CD14-positive monocyte (primary cell): Measurements from ENCODE around the gene DUSP12. TPM values are rescaled to one million over a fixed set of nuclear protein-coding genes. Genes with fewer than 3 reads are reported as not detected.
A peak's percentile ranks its signal among the peaks of the same experiment; 100 is the strongest.

Experiments used
- DNase-seq, 3 donors: peaks; one replicate each; pipeline ENCODE4 v3.0.0-alpha.2; 2011 to 2022
- H2AFZ ChIP-seq: 2 replicates; pipeline ENCODE4 v1.6.0; 2012; ENCODE audit warnings: mild to moderate bottlenecking, low read depth, low read length, inconsistent platforms; ENCODE audit not compliant: insufficient read depth, poor library complexity, severe bottlenecking
- H3K27ac ChIP-seq, 2 donors: 1 replicate in 1 of 2; 2 replicates in 1 of 2; pipeline ENCODE4 v1.5.1; 2012 to 2013; ENCODE audit warnings: low read length in 2 of 2, control low read depth in 1 of 2, inconsistent platforms in 1 of 2, low read depth in 1 of 2, mild to moderate bottlenecking in 1 of 2
- H3K27me3 ChIP-seq, 2 donors: one replicate each; pipeline versions ENCODE4 v1.6.0 to v1.6.1; 2011 to 2013; ENCODE audit warnings: low read length in 2 of 2; ENCODE audit not compliant: control insufficient read depth in 2 of 2, insufficient read depth in 2 of 2
- H3K36me3 ChIP-seq, 2 donors: replicated peaks in 1 of 2; 1 replicate in 1 of 2; 2 replicates in 1 of 2; pipeline versions ENCODE4 v1.5.1 to v1.6.1; 2012 to 2013; ENCODE audit warnings: low read length in 2 of 2, control low read depth in 1 of 2, inconsistent platforms in 1 of 2, mild to moderate bottlenecking in 1 of 2; ENCODE audit not compliant: insufficient read depth in 2 of 2, control insufficient read depth in 1 of 2
- H3K4me1 ChIP-seq, 2 donors: 1 replicate in 1 of 2; 2 replicates in 1 of 2; pipeline versions ENCODE4 v1.5.1 to v1.6.1; 2012 to 2013; ENCODE audit warnings: low read length in 2 of 2, control low read depth in 1 of 2, inconsistent platforms in 1 of 2, mild to moderate bottlenecking in 1 of 2, moderate library complexity in 1 of 2; ENCODE audit not compliant: insufficient read depth in 2 of 2, control insufficient read depth in 1 of 2
- H3K4me2 ChIP-seq: replicated peaks from 2 replicates; pipeline ENCODE3; 2012; ENCODE audit warnings: low read length, moderate library complexity, mild to moderate bottlenecking; ENCODE audit not compliant: poor library complexity, severe bottlenecking; ENCODE audit errors: extremely low read depth
- H3K4me3 ChIP-seq, 3 experiments: fragments of 200-600 bp in 1 of 3; sonication (generic) in 1 of 3; replicated peaks in 1 of 3; 1 replicate in 2 of 3; 2 replicates in 1 of 3; pipeline ENCODE4 v1.5.1; 2011 to 2013; ENCODE audit warnings: low read length in 3 of 3, mild to moderate bottlenecking in 3 of 3, control low read depth in 2 of 3, low read depth in 2 of 3, inconsistent platforms in 1 of 3, moderate library complexity in 1 of 3
- H3K79me2 ChIP-seq: 2 replicates; pipeline ENCODE4 v1.6.0; 2012; ENCODE audit warnings: mild to moderate bottlenecking, control low read depth, inconsistent platforms, low read length, moderate library complexity; ENCODE audit not compliant: insufficient read depth
- H3K9ac ChIP-seq: 2 replicates; pipeline ENCODE4 v1.6.0; 2017; ENCODE audit warnings: low read length, mild to moderate bottlenecking; ENCODE audit not compliant: insufficient read depth, poor library complexity, severe bottlenecking
- H3K9me3 ChIP-seq, 2 donors: replicated peaks in 1 of 2; 1 replicate in 1 of 2; 2 replicates in 1 of 2; pipeline versions ENCODE4 v1.5.1 to v1.6.1; 2012 to 2013; ENCODE audit warnings: low read length in 2 of 2, control low read depth in 1 of 2; ENCODE audit not compliant: control insufficient read depth in 1 of 2, insufficient read depth in 1 of 2
- H4K20me1 ChIP-seq: 2 replicates; pipeline ENCODE4 v1.6.0; 2012; ENCODE audit warnings: mild to moderate bottlenecking, low read length, control low read depth, moderate library complexity; ENCODE audit not compliant: insufficient read depth
- H3K27ac Mint-ChIP-seq, 7 donors: one replicate each; pipeline ENCODE4 v1.8.0; 2020; ENCODE audit warnings: mild to moderate bottlenecking in 7 of 7, mixed read lengths in 7 of 7, moderate library complexity in 6 of 7, inconsistent platforms in 2 of 7
- H3K27me3 Mint-ChIP-seq, 3 donors: one replicate each; pipeline ENCODE4 v1.8.0; 2021 to 2022; ENCODE audit warnings: low read depth in 3 of 3, mild to moderate bottlenecking in 3 of 3, mixed read lengths in 3 of 3, moderate library complexity in 3 of 3, inconsistent platforms in 1 of 3
- H3K36me3 Mint-ChIP-seq, 2 donors: one replicate each; pipeline ENCODE4 v1.8.0; 2020; ENCODE audit warnings: mixed read lengths in 2 of 2, inconsistent platforms in 1 of 2, mild to moderate bottlenecking in 1 of 2
- H3K4me1 Mint-ChIP-seq: one replicate; pipeline ENCODE4 v1.8.0; 2020; ENCODE audit warnings: mild to moderate bottlenecking, mixed read lengths
- H3K4me3 Mint-ChIP-seq, 2 donors: one replicate each; pipeline ENCODE4 v1.8.0; 2020; ENCODE audit warnings: mild to moderate bottlenecking in 2 of 2, mixed read lengths in 2 of 2, moderate library complexity in 1 of 2
- H3K9me3 Mint-ChIP-seq, 7 donors: one replicate each; pipeline ENCODE4 v1.8.0; 2020 to 2022; ENCODE audit warnings: mixed read lengths in 7 of 7, mild to moderate bottlenecking in 6 of 7, moderate library complexity in 6 of 7, inconsistent platforms in 2 of 7
- WGBS: methylation state at CpG from one replicate; pipeline ENCODE4 v1.1.5; 2013; ENCODE audit warnings: missing lambda C conversion rate; ENCODE audit not compliant: insufficient coverage; 5-methylcytosine and 5-hydroxymethylcytosine counted together
- intact Hi-C, 2 donors: fragments of 100-400 bp; cut with micrococcal nuclease; formaldehyde crosslinking; loops; one replicate each; pipeline versions ENCODE4 v1.15.0 to v1.15.1; 2023
- polyA plus RNA-seq, 3 donors: library from polyadenylated mRNA; depleted of rRNA in 1 of 3; unstranded in 2 of 3; stranded (reverse) in 1 of 3; fragments of 300-500 nt in 2 of 3; fragments of >200 nt in 1 of 3; fragmentation: Illumina TruSeq in 2 of 3; gene quantifications; 1 replicate in 2 of 3; 2 replicates in 1 of 3; pipeline ENCODE4 v1.2.3, GENCODE V29; 2012 to 2021
- TF ChIP-seq, protein P1 (sequence below): fragments of 200-600 bp; IDR thresholded peaks from one replicate; pipeline ENCODE4 v1.8.0; 2022; ENCODE audit warnings: antibody characterized with exemption, mild to moderate bottlenecking

The DUSP12 gene
- polyA plus RNA-seq, 3 donors = 19.0 to 32.0 (median 30.5) TPM

DNA sequence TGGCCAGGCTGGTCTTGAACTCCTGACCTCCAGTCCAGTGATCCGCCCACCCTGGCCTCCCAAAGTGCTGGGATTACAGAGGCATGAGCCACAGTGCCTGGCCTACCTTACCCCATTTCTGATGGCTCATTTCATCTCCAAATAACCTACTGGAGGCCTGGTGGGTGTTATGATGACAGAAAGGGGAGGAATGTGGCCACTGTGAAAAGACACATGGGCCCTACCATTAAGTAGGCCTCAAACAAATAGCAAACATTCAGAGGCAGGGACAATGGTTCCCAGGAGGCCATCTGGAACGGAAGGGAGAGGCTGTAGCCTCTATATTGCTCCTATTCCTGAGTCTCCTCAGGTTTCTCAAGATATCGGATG, 43.5 kb upstream of the DUSP12 start:
- Histone ChIP-seq H3K36me3 (no peaks in the 10 kb centered on the region), H4K20me1 (no peaks in the 10 kb centered on the region), H3K27me3 (peaks cover 36 to 86% of the 10 kb centered on the region in 2 donors), H3K9me3 (no peaks in the 10 kb centered on the region), H3K4me1 (peaks cover 10 to 11% of the 10 kb centered on the region in 2 donors), H3K9ac (no peak overlapping the region), H3K4me2 (no peak overlapping the region), H3K79me2 (no peaks in the 10 kb centered on the region), H3K4me3 (no peak overlapping the region), H3K27ac (no peak overlapping the region), H2AFZ (no peak overlapping the region)
- no peaks in the 10 kb centered on the region for H3K4me1 Mint-ChIP-seq
- TF ChIP-seq, protein P1, sequence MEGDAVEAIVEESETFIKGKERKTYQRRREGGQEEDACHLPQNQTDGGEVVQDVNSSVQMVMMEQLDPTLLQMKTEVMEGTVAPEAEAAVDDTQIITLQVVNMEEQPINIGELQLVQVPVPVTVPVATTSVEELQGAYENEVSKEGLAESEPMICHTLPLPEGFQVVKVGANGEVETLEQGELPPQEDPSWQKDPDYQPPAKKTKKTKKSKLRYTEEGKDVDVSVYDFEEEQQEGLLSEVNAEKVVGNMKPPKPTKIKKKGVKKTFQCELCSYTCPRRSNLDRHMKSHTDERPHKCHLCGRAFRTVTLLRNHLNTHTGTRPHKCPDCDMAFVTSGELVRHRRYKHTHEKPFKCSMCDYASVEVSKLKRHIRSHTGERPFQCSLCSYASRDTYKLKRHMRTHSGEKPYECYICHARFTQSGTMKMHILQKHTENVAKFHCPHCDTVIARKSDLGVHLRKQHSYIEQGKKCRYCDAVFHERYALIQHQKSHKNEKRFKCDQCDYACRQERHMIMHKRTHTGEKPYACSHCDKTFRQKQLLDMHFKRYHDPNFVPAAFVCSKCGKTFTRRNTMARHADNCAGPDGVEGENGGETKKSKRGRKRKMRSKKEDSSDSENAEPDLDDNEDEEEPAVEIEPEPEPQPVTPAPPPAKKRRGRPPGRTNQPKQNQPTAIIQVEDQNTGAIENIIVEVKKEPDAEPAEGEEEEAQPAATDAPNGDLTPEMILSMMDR = no peak
- 88% methylated on average over 2 of the region's 3 CpGs for WGBS
- no peak for DNase-seq
- H3K27me3 Mint-ChIP-seq = peaks cover 52 to 58% (median 53%) of the 10 kb centered on the region in 3 donors
- no peaks in the 10 kb centered on the region for H3K36me3 Mint-ChIP-seq
- no peak overlapping the region for H3K27ac Mint-ChIP-seq
- H3K9me3 Mint-ChIP-seq = peaks cover 0 to 2% (median 0%) of the 10 kb centered on the region in 7 donors
- no peak overlapping the region for H3K4me3 Mint-ChIP-seq
- intact Hi-C loops = no loop called here

DNA sequence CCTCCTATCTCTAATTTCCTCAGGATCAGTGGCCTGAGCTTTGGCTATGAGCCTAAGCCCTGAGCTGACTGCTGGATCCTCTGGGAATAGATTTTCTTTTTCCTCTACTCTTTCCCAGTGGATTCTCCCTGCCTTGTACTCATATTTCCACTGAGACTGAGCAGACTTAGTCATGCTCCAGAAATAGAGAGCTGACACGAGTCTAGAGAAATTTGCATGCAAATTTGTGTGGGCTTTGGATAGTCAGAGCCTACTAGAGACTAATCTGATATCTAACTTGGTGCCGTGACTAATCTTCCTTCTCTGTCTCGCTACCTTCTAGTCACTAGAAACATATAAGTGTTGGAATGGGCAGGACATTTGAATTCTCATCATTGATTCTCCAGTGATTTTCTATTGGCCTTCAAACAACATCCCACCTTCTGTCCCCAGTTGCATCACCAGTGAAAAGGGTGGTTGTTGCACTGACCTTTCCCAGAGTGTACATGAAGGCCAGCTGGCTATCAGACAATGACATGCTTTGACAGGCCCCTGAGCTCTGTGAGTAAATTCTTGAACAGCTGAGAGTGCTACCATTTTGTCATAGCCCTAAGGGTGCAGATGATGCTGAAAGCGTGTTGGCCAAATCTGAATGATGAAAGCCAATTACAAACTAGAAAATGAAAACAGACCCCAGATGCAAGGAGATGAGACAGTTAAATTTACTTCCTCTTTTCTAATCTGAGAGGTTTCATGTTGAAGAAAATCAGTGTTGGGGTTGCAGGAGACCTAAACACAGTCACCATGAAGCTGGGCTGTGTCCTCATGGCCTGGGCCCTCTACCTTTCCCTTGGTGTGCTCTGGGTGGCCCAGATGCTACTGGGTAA, 42.9 kb upstream of the DUSP12 start, which contains the start of gene FCRLA:
Gene FCRLA (plus strand): TSS at position 748 of the 866 bp plus-strand sequence. CDS start 36 bp downstream, at position 784.
- Histone ChIP-seq H2AFZ (no peak within 1 kb of the TSS), H3K9me3 (no peaks in the 10 kb centered on the region), H3K4me2 (no peak within 1 kb of the TSS), H3K4me1 (peaks cover 10 to 11% of the 10 kb centered on the region in 2 donors), H3K36me3 (no peaks in the 10 kb centered on the region), H3K27me3 (peaks cover 39 to 87% of the 10 kb centered on the region in 2 donors), H4K20me1 (no peaks in the 10 kb centered on the region), H3K27ac (no peak within 1 kb of the TSS), H3K79me2 (no peaks in the 10 kb centered on the region), H3K4me3 (no peak within 1 kb of the TSS), H3K9ac (no peak within 1 kb of the TSS)
- TF ChIP-seq, protein P1 = no peak
- H3K27me3 Mint-ChIP-seq = peaks cover 52 to 58% (median 52%) of the 10 kb centered on the region in 3 donors
- no CpG with 5 or more reads among the region's 4 CpGs for WGBS
- no peaks in the 10 kb centered on the region for H3K36me3 Mint-ChIP-seq
- peak; percentile 26 to 31 (median 28) for DNase-seq
- intact Hi-C loops = no loop called here
- H3K27ac Mint-ChIP-seq = no peak within 1 kb of the TSS
- H3K4me3 Mint-ChIP-seq = no peak within 1 kb of the TSS
- no peaks in the 10 kb centered on the region for H3K4me1 Mint-ChIP-seq
- H3K9me3 Mint-ChIP-seq = peaks cover 0 to 2% (median 0%) of the 10 kb centered on the region in 7 donors
